Transverse colon (tissue), 4 donors: Measurements from ENCODE around the gene INO80. TPM values are rescaled to one million over a fixed set of nuclear protein-coding genes. Genes with fewer than 3 reads are reported as not detected.

ENCODE experiments used
- DNase-seq: peaks from one replicate; pipeline ENCODE4 v3.0.0-alpha.2; 2019
- H3K27ac ChIP-seq, 4 donors: fragments of 200-600 bp; sonication (generic); 2 replicates each; pipeline ENCODE4 v1.5.1; 2016 to 2018; ENCODE audit warnings: inconsistent platforms in 4 of 4
- H3K27me3 ChIP-seq: fragments of 200-600 bp; sonication (generic); 2 replicates; pipeline ENCODE4 v1.5.1; 2017; ENCODE audit warnings: inconsistent platforms
- H3K36me3 ChIP-seq, 4 donors: fragments of 200-600 bp; sonication (generic); 2 replicates each; pipeline ENCODE4 v1.5.1; 2017 to 2019; ENCODE audit warnings: inconsistent platforms in 4 of 4
- H3K4me1 ChIP-seq, 4 donors: fragments of 200-600 bp; sonication (generic); 2 replicates each; pipeline ENCODE4 v1.5.1; 2017 to 2020; ENCODE audit warnings: inconsistent platforms in 4 of 4
- H3K4me3 ChIP-seq, 4 donors: fragments of 200-600 bp; sonication (generic); 1 replicate in 1 of 4; 2 replicates in 3 of 4; pipeline versions ENCODE4 v1.5.1 to v1.6.1; 2017 to 2019; ENCODE audit warnings: inconsistent platforms in 4 of 4
- H3K9me3 ChIP-seq, 2 donors: fragments of 200-600 bp; sonication (generic); 2 replicates each; pipeline ENCODE4 v1.5.1; 2017 to 2019; ENCODE audit warnings: inconsistent platforms in 2 of 2
- EP300 ChIP-seq: sonication (generic); formaldehyde crosslinking; IDR thresholded peaks from one replicate; pipeline ENCODE4 v1.6.1; 2017; ENCODE audit warnings: antibody characterized with exemption, low read depth
- POLR2A ChIP-seq: fragments of 450-650 bp; IDR thresholded peaks from one replicate; pipeline ENCODE4 v1.6.1; 2016; ENCODE audit warnings: antibody characterized with exemption, mild to moderate bottlenecking, moderate library complexity
- POLR2AphosphoS5 ChIP-seq, 3 donors: sonication (generic); formaldehyde crosslinking; IDR thresholded peaks; one replicate each; pipeline ENCODE4 v1.6.1; 2016; ENCODE audit warnings: antibody characterized with exemption in 3 of 3
- WGBS, 2 donors: methylation state at CpG; one replicate each; pipeline ENCODE4 v1.1.5; 2018; ENCODE audit warnings: low coverage in 1 of 2; 5-methylcytosine and 5-hydroxymethylcytosine counted together
- in situ Hi-C, 4 donors: fragments of 200-750 bp; cut with MboI; loops; one replicate each; pipeline versions ENCODE4 v1.15.0 to v1.15.1; 2017; ENCODE audit warnings: low sequenced_read_pairs in 3 of 4, low pct_ligation_motif_present in 1 of 4, low pct_unique_long_range_greater_than_20kb in 1 of 4
- intact Hi-C: fragments of 100-400 bp; cut with DNase I; formaldehyde crosslinking; loops from one replicate; pipeline ENCODE4 v1.15.1; 2023; ENCODE audit warnings: low total_unique reads
- total RNA-seq, 4 donors: library from RNA; depleted of rRNA; stranded (reverse); fragments of >200 nt; gene quantifications; one replicate each; pipeline ENCODE4 v1.1.0, GENCODE V29; 2016
- TF ChIP-seq, protein P1 (sequence below), 5 experiments: fragments of 200-600 bp in 3 of 5; fragments of 450-650 bp in 2 of 5; sonication (generic) in 3 of 5; IDR thresholded peaks; 1 replicate in 2 of 5; 2 replicates in 3 of 5; pipeline ENCODE4 v1.5.1; 2016 to 2017; ENCODE audit warnings: antibody characterized with exemption in 5 of 5, inconsistent platforms in 3 of 5, mild to moderate bottlenecking in 2 of 5, moderate library complexity in 1 of 5

The INO80 gene
- total RNA-seq, 4 donors from 2014 or later: 21.8 to 69.1 (median 29.8) TPM

DNA sequence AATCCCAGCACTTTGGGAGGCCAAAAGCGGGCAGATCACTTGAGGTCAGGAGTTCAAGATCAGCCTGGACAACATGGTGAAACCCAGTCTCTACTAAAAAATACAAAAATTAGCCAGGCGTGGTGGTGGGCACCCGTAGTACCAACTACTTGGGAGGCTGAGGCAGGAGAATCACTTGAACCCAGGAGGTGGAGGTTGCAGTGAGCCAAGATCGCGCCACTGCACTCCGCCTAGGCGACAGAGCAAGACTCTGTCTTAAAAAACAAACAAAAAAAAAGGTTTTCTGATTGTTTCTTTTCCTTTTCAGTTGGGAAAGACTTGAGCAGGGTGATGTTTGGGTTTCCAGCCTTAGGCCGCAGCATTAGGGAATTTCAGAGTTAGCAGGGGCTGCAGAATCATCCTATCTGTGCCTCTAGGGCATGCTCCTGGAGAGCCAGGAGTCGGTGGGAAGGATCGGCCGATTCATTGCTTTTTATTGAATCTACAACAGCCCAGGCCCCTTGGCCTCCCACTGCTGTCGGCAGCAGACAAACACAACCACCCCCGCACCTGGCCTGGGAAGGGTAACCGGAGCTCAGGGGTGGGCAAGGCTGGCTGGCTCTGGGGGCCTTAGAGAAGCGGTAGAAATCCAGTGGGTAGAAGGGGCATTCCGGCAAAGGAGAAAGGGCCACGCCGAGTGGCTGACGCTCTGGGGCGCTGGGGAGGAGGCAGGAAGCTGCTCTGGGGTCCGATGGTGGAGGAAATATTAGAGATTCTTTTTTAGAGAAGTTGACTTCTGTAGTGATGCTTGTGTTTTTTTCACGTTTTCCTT is 156.5 kb downstream of the INO80 start:
- no peak for DNase-seq

DNA sequence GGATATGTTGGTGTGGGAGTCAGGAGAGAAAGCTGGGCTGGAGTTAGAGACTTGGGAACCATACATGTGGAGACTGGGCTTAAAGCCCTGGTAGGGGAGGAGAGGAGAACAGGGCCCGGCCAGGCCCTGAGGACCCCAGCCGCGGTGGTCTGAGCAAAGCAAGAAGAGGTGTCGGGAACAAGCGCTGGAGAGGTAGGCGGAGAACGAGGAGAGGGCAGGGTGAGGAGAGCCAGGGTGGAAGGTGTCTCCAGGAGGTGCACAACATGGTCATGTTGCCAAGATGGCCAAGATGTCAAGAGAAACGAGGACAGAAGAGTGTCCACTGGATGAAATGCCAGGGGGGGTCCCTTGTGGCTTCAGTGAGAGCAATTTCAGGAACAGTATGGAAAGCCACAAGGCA is 157.4 kb downstream of the INO80 start:
- H3K27me3 ChIP-seq: no peaks in the 10 kb centered on the region
- no peak overlapping the region for H3K27ac ChIP-seq
- 85 to 95% methylated on average over 4 to 8 of the region's 8 CpGs for WGBS, 2 donors
- no peak for TF ChIP-seq POLR2AphosphoS5 (IDR thresholded peaks at IDR 0.05)
- no peak for TF ChIP-seq POLR2A
- no peak for TF ChIP-seq EP300
- no peak for DNase-seq
- no peaks in the 10 kb centered on the region for H3K9me3 ChIP-seq
- H3K4me1 ChIP-seq: peaks cover 6 to 28% (median 11%) of the 10 kb centered on the region in 4 donors
- in situ Hi-C loops: no loop called here
- no peak overlapping the region for H3K4me3 ChIP-seq
- intact Hi-C loops: no loop called here
- no peaks in the 10 kb centered on the region for H3K36me3 ChIP-seq

More for the DNA sequence above, 156.5 kb downstream of the INO80 start:
- 81 to 87% methylated on average over 6 to 22 of the region's 22 CpGs for WGBS, 2 donors
- H3K36me3 ChIP-seq: no peaks in the 10 kb centered on the region
- peaks cover 2 to 22% (median 11%) of the 10 kb centered on the region in 4 donors for H3K4me1 ChIP-seq
- no peak overlapping the region for H3K27ac ChIP-seq
- H3K9me3 ChIP-seq: no peaks in the 10 kb centered on the region
- in situ Hi-C loops: no loop called here
- no peaks in the 10 kb centered on the region for H3K27me3 ChIP-seq
- TF ChIP-seq POLR2A (no peak), EP300 (no peak), POLR2AphosphoS5 (IDR thresholded peaks at IDR 0.05) (no peak)
- TF ChIP-seq, protein P1, sequence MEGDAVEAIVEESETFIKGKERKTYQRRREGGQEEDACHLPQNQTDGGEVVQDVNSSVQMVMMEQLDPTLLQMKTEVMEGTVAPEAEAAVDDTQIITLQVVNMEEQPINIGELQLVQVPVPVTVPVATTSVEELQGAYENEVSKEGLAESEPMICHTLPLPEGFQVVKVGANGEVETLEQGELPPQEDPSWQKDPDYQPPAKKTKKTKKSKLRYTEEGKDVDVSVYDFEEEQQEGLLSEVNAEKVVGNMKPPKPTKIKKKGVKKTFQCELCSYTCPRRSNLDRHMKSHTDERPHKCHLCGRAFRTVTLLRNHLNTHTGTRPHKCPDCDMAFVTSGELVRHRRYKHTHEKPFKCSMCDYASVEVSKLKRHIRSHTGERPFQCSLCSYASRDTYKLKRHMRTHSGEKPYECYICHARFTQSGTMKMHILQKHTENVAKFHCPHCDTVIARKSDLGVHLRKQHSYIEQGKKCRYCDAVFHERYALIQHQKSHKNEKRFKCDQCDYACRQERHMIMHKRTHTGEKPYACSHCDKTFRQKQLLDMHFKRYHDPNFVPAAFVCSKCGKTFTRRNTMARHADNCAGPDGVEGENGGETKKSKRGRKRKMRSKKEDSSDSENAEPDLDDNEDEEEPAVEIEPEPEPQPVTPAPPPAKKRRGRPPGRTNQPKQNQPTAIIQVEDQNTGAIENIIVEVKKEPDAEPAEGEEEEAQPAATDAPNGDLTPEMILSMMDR (IDR thresholded peaks at IDR 0.05): no peak
- intact Hi-C loops: no loop called here
- no peak overlapping the region for H3K4me3 ChIP-seq

DNA sequence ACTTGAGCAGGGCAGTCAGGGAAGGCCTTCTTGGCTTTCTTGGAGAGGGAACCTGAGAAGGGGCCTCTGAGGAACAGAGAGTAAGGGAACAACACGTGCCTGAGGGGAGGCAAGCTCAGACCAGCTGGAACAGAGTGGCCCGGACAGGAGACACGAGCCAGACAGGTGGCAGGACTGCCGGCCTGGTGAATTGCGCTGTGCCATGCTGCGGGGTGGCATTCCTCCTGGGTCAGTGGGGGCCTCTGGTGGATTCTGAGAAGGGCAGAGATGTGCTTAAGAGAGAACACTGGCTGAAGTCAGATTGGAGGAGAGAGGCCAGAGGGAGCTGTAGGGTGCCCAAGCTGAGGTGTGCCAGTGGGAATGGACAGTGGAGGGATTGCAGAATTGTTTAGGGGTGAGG is 157.9 kb downstream of the INO80 start:
- Histone ChIP-seq H3K27me3 (no peaks in the 10 kb centered on the region), H3K4me3 (no peak overlapping the region), H3K27ac (peak overlapping the region; percentile 23 to 53 (median 38)), H3K4me1 (peaks cover 9 to 30% (median 11%) of the 10 kb centered on the region in 4 donors), H3K9me3 (no peaks in the 10 kb centered on the region), H3K36me3 (no peaks in the 10 kb centered on the region)
- no peak for TF ChIP-seq POLR2A
- TF ChIP-seq EP300: no peak
- no peak for TF ChIP-seq POLR2AphosphoS5 (IDR thresholded peaks at IDR 0.05)
- TF ChIP-seq, protein P1 (IDR thresholded peaks at IDR 0.05): no peak
- DNase-seq: no peak
- 75 to 100% methylated on average over 1 to 6 of the region's 6 CpGs for WGBS, 2 donors
- intact Hi-C loops (no loop called here), in situ Hi-C loops (no loop called here)

DNA sequence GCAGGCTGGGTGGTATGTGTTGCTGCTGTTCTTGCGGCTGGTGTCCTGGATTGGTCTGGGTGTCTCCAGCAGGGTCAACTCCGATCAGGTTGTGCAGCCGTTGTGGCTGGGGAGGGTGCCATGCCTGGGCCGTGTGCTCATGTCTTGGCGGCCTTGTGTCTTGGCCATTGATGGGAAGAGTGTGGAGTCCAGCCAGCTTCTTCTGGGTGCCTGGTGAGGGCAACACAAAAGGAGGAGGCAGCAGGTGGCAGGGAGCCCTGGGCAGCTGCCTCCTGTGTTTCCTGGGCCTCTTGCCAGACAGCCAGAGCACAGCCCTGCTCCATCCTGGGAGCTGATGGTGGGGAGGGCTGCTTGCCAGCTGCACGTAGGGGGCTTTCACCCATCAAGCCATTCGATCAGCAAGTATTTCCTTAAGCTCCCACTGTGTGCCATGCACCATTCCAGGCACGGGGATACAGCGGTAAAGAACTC is 158.5 kb downstream of the INO80 start:
- intact Hi-C loops: no loop called here
- WGBS, 2 donors: 55 to 61% methylated on average over 3 to 9 of the region's 9 CpGs
- Histone ChIP-seq H3K9me3 (no peaks in the 10 kb centered on the region), H3K4me3 (no peak overlapping the region), H3K27me3 (no peaks in the 10 kb centered on the region), H3K36me3 (no peaks in the 10 kb centered on the region), H3K27ac (peak overlapping the region; percentile 23 to 68 (median 56)), H3K4me1 (peaks cover 9 to 31% (median 12%) of the 10 kb centered on the region in 4 donors)
- peak; percentile 62 for DNase-seq
- TF ChIP-seq, protein P1 (IDR thresholded peaks at IDR 0.05): no peak
- peak in 1 of 3 donors; percentile 43 for TF ChIP-seq POLR2AphosphoS5 (IDR thresholded peaks at IDR 0.05)
- in situ Hi-C loops: no loop called here
